ENCODE results near the gene HUNK.
"Not testable (repeated sequence)": the region's sequence is repeated elsewhere in the genome, so short reads cannot be mapped to it uniquely, and the experiment has no call there.

HUNK gene

DNA sequence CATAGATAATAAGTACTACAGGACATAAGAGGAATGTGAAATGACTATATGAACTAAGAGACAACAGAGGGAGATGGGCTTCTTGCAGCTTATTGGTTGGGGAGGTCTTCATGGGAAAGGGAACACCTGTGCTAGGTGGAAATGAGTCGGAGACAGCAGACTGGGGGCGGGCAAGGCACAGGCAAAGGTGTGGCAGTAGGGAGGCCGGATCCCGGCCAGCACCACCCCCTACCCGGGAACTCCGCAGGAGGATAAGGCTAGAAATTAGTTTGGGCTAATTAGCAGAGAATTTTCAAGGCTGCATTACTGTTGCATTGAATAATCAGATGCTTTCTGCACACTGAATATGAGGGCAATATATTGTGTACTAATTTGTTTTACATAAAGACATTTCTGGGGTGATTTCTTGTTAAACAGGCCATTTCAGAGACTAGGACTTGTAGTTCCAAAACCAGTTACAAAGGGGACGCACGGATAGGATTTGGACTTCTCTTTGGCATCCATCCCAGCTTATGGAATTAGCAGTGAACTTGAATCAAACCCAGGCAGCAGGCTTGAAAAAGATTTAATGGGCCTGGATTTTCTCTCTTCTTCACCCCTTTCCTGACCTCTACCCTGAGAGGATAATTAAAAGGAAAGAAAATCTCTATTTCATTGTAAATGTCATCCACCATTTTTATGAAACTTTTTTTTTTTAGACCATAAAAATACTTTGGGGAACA, 2.2 kb upstream of the HUNK start:
- DNase-seq (ENCODE audit: low spot score): no peak

DNA sequence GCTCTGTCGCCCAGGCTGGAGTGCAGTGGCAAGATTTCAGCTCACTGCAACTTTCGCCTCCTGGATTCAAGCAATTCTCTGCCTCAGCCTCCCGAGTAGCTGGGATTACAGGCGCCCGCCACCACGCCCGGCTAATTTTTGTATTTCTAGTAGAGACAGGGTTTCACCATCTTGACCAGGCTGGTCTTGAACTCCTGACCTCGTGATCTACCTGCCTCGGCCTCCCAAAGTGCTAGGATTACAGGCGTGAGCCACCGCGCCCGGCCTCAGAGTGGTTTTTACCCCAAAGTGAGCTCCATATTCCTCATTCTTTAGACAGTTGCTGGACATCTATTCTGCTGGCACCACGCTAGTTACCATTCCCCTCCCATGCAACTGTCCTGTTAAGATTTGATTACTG, 1.4 kb upstream of the HUNK start:
- DNase-seq (ENCODE audit: low spot score): not testable (repeated sequence)

DNA sequence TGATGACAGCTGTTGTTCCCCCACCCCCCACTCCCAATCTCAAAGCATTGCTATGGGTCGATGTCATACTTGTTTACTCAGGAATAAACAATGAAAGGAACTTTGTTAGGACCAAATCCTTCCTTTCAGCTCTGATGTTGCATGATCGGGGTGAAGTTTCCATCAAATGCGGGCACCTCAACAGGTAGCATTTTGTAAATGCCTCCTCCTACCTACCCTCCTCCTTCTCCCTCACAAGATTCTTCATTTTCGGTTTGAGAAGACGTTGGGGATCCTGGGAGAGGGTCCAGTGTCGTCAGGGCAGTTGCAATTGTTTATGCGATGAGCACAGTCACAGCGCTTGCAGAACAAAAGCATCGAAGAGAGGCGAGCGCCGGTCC, 758 bp upstream of the HUNK start:
- no peak for DNase-seq (ENCODE audit: low spot score)

DNA sequence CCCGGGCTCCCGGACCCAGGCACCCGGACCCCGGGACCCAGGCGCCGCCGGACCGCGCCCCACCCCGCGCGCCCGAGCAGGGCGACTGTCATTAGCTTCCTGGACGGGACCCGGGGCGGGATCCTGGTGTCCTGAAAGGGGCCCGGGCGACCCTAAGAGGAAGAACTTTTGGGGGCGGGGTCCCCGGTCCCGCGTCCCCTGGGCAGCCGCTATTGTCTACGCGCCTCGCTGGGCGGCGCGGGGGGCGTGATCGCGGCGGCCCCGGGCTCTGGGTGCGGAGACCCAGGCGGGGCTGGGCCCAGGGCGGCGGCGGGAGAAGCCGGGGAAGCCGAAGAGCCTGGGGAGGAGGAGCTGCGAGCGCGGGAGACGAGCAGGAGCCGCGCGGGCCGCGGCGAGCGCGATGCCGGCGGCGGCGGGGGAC, 465 bp downstream of the HUNK start:
- DNase-seq (ENCODE audit: low spot score): peak; percentile 79

DNA sequence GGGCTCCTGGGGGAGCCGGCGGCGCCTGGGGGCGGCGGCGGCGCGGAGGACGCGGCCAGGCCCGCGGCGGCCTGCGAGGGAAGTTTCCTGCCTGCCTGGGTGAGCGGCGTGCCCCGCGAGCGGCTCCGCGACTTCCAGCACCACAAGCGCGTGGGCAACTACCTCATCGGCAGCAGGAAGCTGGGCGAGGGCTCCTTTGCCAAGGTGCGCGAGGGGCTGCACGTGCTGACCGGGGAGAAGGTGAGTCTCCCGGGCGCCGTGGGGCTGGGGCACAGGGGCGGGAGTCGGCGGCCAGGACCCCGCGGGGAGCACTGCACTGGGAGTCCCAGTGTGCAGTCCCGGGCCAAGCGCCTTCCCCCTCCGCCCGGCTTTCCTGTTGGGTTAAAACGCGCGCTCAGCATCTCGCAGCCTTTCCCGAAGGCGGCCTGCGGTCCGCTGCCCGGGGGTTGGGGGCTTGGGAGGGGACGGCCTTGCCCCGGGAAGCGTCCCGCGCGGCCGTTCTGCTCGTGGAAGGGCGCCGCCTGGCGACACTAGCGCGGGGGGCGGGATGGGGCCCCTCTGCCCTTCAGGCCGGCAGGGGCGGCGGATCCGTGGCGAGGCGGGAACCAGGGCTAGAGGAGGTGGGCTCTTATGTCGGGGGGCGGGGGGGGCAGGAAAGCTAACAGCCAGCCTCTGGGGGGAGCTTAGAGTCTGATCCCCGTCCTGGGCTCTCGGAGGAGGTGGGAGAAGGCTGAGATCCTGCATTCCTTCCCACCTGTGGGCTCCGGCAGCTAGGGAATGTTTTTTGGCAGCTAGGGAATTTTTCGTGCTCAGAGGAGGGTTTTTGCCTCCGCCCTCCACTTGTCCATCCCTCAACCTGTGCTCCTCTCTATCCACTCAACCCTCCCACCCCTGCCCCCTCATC, 1.1 kb downstream of the HUNK start:
- peak; percentile 84 for DNase-seq (ENCODE audit: low spot score)

DNA sequence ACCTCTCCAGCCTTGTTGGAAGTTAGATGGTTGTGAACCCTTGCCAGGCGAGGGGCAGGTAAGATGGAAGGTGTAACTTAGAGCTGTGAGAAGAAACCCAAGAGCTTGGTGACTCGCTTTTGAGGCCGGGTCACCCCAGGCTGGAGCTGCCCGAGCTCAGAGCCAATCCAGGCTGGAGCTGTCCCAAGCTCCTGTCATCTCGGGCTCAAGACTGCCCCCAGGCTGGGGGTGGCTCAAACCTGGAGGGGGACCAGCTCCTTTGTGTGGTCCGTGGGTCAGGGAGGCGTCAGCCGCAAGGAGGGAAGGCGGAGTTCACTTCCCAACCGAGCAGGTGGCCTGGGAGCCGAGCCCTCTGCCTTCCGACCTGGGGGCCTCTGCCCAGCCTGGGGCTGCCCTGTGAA, 2.0 kb downstream of the HUNK start:
- no peak for DNase-seq (ENCODE audit: low spot score)

DNA sequence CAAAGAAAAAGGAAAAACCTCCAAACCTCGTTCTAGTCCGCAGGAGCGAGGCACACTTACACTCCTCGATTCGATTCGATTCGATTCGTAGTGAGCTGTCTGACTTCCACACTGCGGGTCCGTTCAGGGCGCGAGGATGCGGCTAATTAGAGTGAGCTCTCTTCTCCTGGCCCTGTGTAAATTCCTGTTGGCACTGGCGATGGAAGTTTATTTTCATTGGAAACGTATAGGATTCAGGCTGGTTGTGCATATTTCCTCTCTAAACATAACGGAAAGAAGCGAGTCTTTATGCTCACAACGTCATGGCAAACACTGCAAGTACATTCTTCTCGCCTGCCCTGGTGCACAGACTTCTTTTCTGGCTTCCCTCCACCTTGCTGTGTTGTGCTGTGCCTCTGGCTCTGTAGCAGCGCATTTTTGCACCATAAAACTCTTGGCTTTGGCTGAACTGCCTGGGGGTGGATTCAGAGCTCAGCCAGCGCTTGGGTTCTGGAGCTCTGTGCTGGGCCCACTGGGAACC, 2.7 kb downstream of the HUNK start:
- DNase-seq (ENCODE audit: low spot score): peak; percentile 75

DNA sequence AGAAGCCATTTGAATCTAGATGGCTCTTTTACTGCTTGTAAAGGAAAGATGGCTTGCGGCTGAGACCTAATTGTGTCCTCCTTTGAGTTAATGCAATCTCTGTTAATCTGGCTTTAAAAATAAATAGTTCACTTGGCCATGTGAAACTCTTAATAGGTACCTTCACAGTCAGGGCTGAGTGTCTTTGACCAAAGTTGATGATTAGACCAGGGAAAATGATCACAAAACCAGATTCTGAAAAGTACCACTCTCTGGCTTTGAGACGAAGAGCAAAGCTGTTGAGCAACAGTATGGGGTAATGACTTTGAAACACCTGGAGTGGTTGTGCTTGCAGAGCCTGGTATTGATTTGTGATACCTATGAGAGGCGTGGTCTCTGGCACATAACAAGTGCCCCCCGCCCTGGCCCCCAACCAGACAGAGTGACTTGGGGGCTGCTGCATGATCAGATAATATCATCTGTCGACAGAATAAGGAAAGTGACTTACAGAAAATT, 4.7 kb downstream of the HUNK start:
- DNase-seq (ENCODE audit: low spot score): no peak

DNA sequence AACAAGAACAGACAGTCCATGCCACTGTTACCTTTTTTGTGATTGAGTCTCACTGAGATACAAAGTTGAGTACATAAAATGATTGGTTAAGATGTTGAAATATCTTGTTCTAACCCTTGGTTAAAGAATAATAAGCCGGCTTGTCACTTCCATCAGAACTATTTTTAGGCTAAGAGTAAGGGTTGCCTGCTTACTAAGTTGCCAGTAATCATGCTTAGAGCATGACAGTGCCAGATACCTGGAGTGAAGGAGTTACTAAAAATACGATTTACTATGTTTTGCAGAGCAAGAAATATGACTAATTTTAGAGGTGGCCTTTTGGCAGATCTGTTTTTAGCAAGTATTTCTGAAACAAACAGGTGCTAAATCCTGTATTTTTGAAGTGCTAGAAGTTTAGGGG, 6.0 kb downstream of the HUNK start:
- DNase-seq (ENCODE audit: low spot score): no peak

DNA sequence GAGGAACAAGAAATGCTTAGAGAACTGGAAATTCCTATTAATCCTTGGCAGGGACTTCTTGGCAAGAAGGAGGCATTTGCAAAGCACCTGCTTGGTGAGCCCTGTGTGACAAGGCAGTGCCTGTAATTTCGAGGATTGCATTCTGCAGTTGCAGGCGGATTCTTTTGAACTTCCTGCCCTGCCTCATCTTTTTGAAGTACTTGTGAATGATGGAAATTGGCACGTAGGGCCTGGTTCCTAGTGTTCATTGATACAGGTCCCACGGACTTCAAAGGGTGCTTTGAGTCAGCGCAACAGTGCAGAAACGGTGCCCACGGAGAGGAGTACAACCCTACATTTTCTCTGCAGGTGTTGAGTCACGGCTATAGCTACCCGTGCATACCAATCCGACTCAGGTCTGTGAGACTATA, 6.4 kb downstream of the HUNK start:
- no peak for DNase-seq (ENCODE audit: low spot score)

DNA sequence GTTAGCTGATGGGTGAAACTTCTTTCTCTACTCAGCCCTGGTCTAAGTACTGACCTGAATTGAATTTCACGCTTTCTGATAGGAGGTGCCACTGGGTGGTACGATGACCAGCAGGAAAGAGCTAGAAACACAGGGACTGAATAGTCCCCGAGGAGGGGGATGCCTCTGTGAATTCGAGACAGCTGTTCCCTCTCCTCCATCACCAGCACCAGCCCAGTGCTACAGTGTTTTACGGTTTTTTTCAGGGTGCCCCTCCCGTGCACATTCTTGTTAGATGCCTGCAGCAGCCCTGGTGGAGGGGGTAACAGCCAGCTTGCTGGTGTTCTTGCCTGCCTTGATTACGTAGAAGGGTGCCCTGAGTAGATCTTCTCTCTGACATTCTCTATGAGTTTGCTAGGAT, 7.1 kb downstream of the HUNK start:
- no peak for DNase-seq (ENCODE audit: low spot score)

DNA sequence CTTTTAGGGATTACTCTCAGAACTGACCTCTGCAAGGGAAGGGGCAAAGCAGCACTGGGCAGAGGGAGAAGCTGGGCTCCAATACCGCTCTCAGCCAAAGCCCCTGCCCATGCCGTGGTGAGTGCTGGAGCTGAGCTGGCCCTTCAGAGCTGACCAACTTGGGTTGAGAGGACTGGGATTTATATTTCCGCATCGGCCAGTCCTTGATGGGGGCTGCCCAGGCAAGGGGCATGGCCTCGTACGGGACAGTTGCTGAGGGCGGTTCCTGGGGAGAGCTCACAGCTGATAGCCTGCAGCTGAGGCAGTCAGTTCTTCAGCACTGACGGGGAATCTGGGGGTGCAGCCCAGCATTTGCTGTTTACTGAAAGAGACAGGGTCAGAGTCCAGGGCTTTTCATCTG, 8.0 kb downstream of the HUNK start:
- DNase-seq (ENCODE audit: low spot score): no peak

DNA sequence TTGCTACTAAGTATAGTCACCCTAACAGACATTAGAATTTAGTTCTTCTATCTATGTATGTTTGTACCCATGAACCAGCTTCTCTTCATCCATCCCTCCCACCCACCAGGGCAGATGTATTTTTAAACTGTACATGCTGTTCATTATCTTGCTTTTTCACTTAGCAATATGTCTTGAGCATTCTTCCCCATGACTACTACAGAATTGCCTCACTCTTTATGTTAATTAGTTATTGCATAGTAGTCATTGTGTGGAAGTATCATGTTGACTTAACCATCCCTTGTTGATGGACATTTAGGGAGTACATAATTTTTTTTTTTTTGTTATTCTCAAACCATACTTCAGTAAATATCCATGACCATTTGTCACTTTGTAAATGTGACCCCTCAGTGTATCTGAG, 9.9 kb downstream of the HUNK start:
- DNase-seq (ENCODE audit: low spot score): no peak

DNA sequence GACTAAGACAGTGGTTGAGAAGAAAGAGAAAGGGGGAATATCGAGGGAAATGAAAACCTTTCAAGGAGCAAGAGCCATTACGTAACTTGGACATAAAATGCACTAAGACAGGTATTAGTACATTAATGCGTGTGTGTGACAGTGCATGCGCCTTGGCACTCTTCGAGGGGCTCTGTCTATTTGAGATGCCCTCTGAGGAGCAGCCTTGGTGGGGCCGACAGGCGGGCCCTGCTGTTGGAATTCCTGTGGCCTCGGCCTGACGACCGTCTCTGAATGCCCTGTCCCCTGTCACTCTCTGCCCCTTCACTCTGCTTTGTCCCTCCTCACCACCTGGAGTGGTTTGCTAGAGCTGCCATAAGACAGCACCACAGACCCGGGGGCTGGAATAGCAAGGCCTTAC, 12.3 kb downstream of the HUNK start:
- no peak for DNase-seq (ENCODE audit: low spot score)

DNA sequence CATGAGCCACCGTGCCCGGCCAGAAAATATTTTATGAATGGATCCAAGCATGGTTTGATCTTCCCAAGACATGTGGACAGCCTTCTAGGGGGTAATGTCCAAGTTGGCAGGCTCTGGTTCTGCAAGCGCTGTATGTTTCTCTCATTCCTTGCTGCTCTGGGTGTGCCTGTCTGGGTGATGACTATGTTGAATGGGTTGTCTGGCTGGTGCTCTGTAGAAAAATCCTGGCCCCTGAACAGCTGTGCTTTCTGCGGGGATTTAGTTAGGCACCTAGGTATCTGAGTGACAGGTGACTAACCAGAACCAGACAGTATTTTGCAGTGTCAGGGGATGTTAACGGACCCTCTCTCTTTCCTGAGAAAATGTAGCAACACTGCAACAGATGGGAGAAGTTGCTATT, 14.1 kb downstream of the HUNK start:
- DNase-seq (ENCODE audit: low spot score): peak; percentile 74

DNA sequence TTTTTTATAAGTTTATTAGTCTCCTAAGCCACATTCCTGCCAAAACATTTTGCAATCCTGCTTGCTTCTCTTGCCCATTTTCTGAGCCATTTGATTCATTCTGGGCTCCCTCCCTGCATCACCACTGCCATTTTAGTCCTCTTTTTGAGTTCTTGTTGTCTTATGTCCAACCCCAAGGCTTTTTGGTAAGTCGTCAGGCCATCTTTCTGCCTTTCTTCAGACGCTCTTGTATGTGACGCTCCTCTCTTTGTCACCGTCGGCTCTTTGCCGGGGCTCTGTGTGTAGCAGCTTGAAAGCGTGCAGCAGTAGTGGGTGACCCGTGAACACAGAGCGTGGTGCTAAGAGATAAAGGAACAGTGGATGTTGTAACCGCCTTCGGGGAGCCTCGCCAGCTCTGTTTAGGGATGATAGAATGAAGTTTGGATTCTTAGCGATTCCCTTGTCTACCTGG, 14.6 kb downstream of the HUNK start:
- no peak for DNase-seq (ENCODE audit: low spot score)

DNA sequence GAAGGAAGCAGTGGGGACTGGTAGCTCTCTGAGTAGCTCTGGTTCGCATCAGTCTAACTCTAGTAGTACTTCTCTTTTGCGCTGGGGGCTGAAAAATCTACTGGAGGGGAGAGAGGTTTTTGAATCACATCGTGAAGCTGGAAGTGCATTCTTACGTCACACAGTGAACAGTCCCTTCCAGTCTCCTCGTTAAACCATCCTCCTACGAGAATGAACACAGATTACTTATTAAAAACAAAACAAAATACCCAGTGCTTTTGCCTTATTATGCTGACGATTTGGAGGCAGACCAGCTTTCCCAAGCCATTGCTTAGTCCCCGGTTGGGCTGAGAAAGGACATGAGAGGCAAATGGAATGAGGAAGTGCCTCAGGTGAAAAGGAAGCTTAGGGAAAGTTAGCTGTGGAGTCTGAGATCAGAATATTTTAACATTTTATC, 16.1 kb downstream of the HUNK start:
- DNase-seq (ENCODE audit: low spot score): no peak

DNA sequence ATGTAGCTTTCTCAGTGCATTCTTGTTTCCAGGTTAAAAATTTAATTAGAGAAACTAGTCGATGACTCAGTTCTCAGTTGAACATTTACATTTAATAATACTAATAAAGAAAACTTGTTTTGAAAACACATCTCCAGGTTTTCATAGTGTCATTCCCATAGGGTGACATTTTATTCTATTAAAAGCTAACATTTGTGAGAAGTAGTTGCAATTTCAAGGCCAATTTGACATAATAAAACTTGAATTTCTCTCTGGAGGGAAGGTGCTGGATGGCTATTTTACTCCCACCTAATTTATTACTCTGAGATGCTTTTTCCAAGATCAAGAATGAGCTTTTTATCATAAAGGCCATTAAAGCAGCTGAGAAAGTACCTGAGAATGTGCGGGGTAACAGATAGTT, 16.6 kb downstream of the HUNK start:
- DNase-seq (ENCODE audit: low spot score): no peak

DNA sequence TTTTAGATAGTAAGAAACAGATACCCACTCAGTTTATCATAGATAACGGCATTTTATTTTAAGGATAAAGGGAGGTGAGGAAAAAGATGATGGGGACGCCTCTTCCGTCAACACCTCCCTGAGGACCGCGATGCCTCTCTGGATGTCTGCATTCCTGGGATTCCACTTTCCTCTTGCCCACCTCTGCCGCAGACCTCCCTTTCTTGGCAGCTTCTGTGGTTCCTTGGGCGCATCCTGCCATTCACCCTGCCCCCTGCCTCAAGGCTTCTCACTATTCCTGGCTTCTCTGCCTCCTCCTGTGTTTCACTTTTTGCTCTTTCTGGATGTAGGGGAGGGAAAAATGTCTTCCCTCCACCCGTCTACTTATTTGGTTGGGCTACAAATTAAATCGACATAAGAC, 19.9 kb downstream of the HUNK start:
- DNase-seq (ENCODE audit: low spot score): no peak

DNA sequence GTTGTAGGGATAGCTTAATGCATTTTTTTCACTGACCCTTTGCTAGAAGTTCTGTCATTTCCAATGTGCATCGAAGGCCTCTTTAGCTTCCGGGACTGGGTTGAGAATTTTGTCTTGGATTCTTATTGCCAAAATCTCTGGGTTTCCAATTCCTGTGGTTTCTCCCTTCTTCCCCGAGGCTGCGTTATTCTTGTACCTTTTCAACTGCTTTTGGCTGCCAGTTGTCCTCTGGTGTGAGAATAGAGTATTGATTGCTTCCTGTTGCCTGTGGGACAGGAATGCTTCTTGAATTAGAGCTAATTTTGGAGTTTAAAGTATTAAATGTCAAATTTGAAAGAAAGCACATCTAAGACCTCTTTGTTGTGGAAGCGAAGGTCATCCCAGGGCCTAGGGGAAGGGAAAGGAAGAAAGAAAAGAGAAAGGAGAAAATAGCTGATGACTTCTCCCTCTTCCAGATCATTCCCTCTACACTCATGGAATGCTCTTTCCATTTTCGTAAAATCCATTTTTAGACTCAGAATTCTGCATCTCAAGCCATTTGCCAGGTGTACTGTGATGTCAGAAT, 21.1 kb downstream of the HUNK start:
- no peak for DNase-seq (ENCODE audit: low spot score)

DNA sequence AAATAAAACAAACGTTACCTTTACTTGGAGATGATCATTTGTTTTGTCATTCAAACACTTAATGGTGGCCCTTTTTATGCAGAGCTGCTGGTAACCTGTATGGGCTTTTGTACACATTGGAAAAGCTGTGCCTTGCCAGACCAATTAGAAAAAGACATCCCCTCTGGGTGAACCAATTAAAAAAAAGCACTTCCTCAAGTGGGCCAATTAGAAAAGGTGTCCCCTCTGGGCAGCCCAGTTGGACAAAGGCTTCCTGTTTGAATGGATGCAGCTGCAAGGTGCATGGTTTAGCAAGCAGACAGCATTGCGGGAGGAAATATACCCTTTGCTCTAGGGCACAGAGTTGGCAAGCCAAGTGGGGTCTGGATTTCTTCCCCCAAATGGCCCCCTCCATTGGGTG, 21.6 kb downstream of the HUNK start:
- no peak for DNase-seq (ENCODE audit: low spot score)

DNA sequence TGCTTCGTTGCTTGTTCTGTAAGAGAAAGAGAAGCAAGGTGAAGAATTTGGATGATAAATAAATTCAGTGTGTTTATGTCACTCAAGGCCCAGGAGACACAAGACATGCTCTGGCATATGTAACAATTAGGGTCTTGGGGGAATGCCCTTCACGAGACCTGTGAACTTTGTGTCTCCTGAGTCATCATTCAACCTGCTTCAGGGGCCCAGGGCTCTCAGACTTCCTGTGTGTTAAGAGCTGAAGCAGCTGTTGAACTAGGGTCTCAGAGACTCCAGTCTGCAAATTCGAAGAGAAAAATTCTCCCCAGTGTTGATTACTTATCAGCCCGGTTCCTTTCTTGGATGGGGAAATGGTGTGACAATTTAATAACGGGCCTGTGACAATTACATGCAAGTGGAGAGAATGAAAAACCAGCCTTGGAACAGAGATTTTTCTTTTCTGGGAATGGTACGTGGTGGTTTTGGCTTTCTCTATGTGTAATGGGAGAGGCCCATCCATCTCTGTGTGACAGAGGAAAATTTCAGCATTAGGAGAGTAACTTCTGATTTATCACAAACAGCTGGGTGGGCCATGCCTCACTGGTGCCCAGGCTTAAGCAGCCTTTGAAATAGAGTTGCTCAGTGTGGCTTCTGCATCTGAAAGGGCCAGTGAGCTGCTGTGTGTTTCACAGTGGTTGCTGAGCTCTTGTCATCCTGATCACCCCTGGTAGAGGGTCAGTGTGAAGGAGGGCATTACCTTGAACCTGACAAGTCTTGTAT, 22.4 kb downstream of the HUNK start:
- DNase-seq (ENCODE audit: low spot score): no peak

Data from left forelimb (tissue), 1 donor.